ENCODE results near the gene CD81. TPM values are rescaled to one million over a fixed set of nuclear protein-coding genes. Genes with fewer than 3 reads are reported as not detected.
A peak's percentile ranks its signal among the peaks of the same experiment; 100 is the strongest.
"Not testable (repeated sequence)": the region's sequence is repeated elsewhere in the genome, so short reads cannot be mapped to it uniquely, and the experiment has no call there.

The CD81 gene
- total RNA-seq, 1 experiment from 2014 or later: 356 TPM

- not testable (repeated sequence) for H3K27ac ChIP-seq (ENCODE audit: low read length); H3K9ac ChIP-seq (ENCODE audit: low read length); H4K20me1 ChIP-seq (ENCODE audit: insufficient read depth, low read depth, low read length); H3K27me3 ChIP-seq (ENCODE audit: low read length); H3K9me3 ChIP-seq (ENCODE audit: low read length); H3K79me2 ChIP-seq (ENCODE audit: low read length); DNase-seq; H2AFZ ChIP-seq (ENCODE audit: low read length); H3K4me1 ChIP-seq (ENCODE audit: low read length); H3K4me2 ChIP-seq (ENCODE audit: low read depth, low read length, poor library complexity, severe bottlenecking); H3K4me3 ChIP-seq (ENCODE audit: low read length); H3K36me3 ChIP-seq (ENCODE audit: insufficient read depth, low read length); H3K9me2 ChIP-seq (replicated peaks; ENCODE audit: insufficient read depth, low read length)
These were observed 41.8 kb upstream of the CD81 start for GRCh38 chr11:2335286-2335685.

DNA sequence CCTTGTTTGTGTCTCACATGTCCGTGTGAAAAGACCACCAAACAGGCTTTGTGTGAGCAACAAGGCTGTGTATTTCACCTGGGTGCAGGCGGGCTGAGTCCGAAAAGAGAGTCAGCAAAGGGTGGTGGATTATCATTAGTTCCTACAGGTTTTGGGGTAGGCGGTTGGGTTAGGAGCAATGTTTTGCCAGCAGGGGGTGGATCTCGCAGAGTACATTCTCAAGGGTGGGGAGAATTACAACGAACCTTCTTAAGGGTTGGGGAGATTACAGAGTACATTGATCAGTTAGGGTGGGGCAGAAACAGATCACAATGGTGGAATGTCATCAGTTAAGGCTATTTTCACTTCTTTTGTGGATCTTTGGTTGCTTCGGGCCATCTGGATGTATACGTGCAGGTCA lies 38.4 kb upstream of the CD81 start:
- not testable (repeated sequence) for H3K27me3 ChIP-seq (ENCODE audit: low read length); H3K9ac ChIP-seq (ENCODE audit: low read length); H3K36me3 ChIP-seq (ENCODE audit: insufficient read depth, low read length); H3K4me3 ChIP-seq (ENCODE audit: low read length); H3K4me1 ChIP-seq (ENCODE audit: low read length); H3K4me2 ChIP-seq (ENCODE audit: low read depth, low read length, poor library complexity, severe bottlenecking); H3K27ac ChIP-seq (ENCODE audit: low read length); H3K79me2 ChIP-seq (ENCODE audit: low read length); H4K20me1 ChIP-seq (ENCODE audit: insufficient read depth, low read depth, low read length); H2AFZ ChIP-seq (ENCODE audit: low read length); H3K9me3 ChIP-seq (ENCODE audit: low read length); H3K9me2 ChIP-seq (replicated peaks; ENCODE audit: insufficient read depth, low read length)
- DNase-seq: peak; percentile 56

- Histone ChIP-seq H3K4me2 (ENCODE audit: low read depth, low read length, poor library complexity, severe bottlenecking) (no peak overlapping the region), H3K79me2 (ENCODE audit: low read length) (no peaks in the 10 kb centered on the region), H4K20me1 (ENCODE audit: insufficient read depth, low read depth, low read length) (no peaks in the 10 kb centered on the region)
These were observed 34.6 kb upstream of the CD81 start for GRCh38 chr11:2342557-2342956.

GRCh38 chr11:2342981-2343380 lies 34.1 kb upstream of the CD81 start:
- Histone ChIP-seq H3K9ac (ENCODE audit: low read length) (no peak overlapping the region), H3K4me2 (ENCODE audit: low read depth, low read length, poor library complexity, severe bottlenecking) (no peak overlapping the region), H3K4me3 (ENCODE audit: low read length) (no peak overlapping the region), H3K4me1 (ENCODE audit: low read length) (no peaks in the 10 kb centered on the region), H3K9me3 (ENCODE audit: low read length) (no peaks in the 10 kb centered on the region), H2AFZ (ENCODE audit: low read length) (no peak overlapping the region), H4K20me1 (ENCODE audit: insufficient read depth, low read depth, low read length) (no peaks in the 10 kb centered on the region), H3K27ac (ENCODE audit: low read length) (no peak overlapping the region), H3K27me3 (ENCODE audit: low read length) (no peaks in the 10 kb centered on the region), H3K36me3 (ENCODE audit: insufficient read depth, low read length) (no peaks in the 10 kb centered on the region), H3K9me2 (replicated peaks; ENCODE audit: insufficient read depth, low read length) (no peaks in the 10 kb centered on the region), H3K79me2 (ENCODE audit: low read length) (no peaks in the 10 kb centered on the region)
- no peak for DNase-seq

More at GRCh38 chr11:2342557-2342956, 34.6 kb upstream of the CD81 start:
- H3K36me3 ChIP-seq (ENCODE audit: insufficient read depth, low read length): no peaks in the 10 kb centered on the region
- no peaks in the 10 kb centered on the region for H3K9me3 ChIP-seq (ENCODE audit: low read length)
- H3K9ac ChIP-seq (ENCODE audit: low read length): no peak overlapping the region
- H3K27ac ChIP-seq (ENCODE audit: low read length): no peak overlapping the region
- H3K9me2 ChIP-seq (replicated peaks; ENCODE audit: insufficient read depth, low read length): no peaks in the 10 kb centered on the region
- no peak overlapping the region for H3K4me3 ChIP-seq (ENCODE audit: low read length)
- H3K4me1 ChIP-seq (ENCODE audit: low read length): no peaks in the 10 kb centered on the region
- H3K27me3 ChIP-seq (ENCODE audit: low read length): no peaks in the 10 kb centered on the region
- H2AFZ ChIP-seq (ENCODE audit: low read length): no peak overlapping the region
- DNase-seq: no peak

DNA sequence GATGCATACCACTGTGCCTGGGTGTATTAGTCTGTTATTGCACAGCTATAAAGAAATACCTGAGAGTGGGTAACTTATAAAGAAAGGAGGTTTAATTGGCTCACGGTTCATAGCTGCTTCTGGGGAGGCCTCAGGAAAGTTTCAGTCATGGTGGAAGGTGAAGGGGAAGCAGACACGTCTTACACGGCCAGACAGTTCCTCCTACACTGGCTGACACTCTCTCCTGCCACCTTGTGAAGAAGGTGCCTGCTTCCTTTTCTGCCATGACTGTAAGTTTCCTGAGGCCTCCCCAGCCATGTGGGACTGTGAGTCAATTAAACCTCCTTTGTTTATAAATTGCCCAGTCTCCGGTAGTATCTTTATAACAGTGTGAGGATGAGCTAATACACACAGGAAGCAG lies 33.6 kb upstream of the CD81 start:
- H3K9me3 ChIP-seq (ENCODE audit: low read length): no peaks in the 10 kb centered on the region

GRCh38 chr11:2345050-2345449 lies 32.1 kb upstream of the CD81 start:
- DNase-seq: no peak
- no peaks in the 10 kb centered on the region for H3K79me2 ChIP-seq (ENCODE audit: low read length)
- no peaks in the 10 kb centered on the region for H3K4me1 ChIP-seq (ENCODE audit: low read length)
- H2AFZ ChIP-seq (ENCODE audit: low read length): no peak overlapping the region
- no peaks in the 10 kb centered on the region for H4K20me1 ChIP-seq (ENCODE audit: insufficient read depth, low read depth, low read length)
- no peak overlapping the region for H3K9ac ChIP-seq (ENCODE audit: low read length)
- no peaks in the 10 kb centered on the region for H3K36me3 ChIP-seq (ENCODE audit: insufficient read depth, low read length)
- no peak overlapping the region for H3K4me2 ChIP-seq (ENCODE audit: low read depth, low read length, poor library complexity, severe bottlenecking)
- no peak overlapping the region for H3K27ac ChIP-seq (ENCODE audit: low read length)
- H3K4me3 ChIP-seq (ENCODE audit: low read length): no peak overlapping the region
- H3K9me3 ChIP-seq (ENCODE audit: low read length): no peaks in the 10 kb centered on the region
- no peaks in the 10 kb centered on the region for H3K9me2 ChIP-seq (replicated peaks; ENCODE audit: insufficient read depth, low read length)
- H3K27me3 ChIP-seq (ENCODE audit: low read length): no peaks in the 10 kb centered on the region

More for the DNA sequence above, 33.6 kb upstream of the CD81 start:
- H3K36me3 ChIP-seq (ENCODE audit: insufficient read depth, low read length): no peaks in the 10 kb centered on the region
- H3K9me2 ChIP-seq (replicated peaks; ENCODE audit: insufficient read depth, low read length): no peaks in the 10 kb centered on the region
- H3K9ac ChIP-seq (ENCODE audit: low read length): no peak overlapping the region
- no peaks in the 10 kb centered on the region for H3K27me3 ChIP-seq (ENCODE audit: low read length)
- no peaks in the 10 kb centered on the region for H4K20me1 ChIP-seq (ENCODE audit: insufficient read depth, low read depth, low read length)
- no peak overlapping the region for H3K4me2 ChIP-seq (ENCODE audit: low read depth, low read length, poor library complexity, severe bottlenecking)
- H3K4me3 ChIP-seq (ENCODE audit: low read length): no peak overlapping the region
- no peaks in the 10 kb centered on the region for H3K79me2 ChIP-seq (ENCODE audit: low read length)
- no peak for DNase-seq
- no peak overlapping the region for H2AFZ ChIP-seq (ENCODE audit: low read length)
- H3K27ac ChIP-seq (ENCODE audit: low read length): no peak overlapping the region
- H3K4me1 ChIP-seq (ENCODE audit: low read length): no peaks in the 10 kb centered on the region

DNA sequence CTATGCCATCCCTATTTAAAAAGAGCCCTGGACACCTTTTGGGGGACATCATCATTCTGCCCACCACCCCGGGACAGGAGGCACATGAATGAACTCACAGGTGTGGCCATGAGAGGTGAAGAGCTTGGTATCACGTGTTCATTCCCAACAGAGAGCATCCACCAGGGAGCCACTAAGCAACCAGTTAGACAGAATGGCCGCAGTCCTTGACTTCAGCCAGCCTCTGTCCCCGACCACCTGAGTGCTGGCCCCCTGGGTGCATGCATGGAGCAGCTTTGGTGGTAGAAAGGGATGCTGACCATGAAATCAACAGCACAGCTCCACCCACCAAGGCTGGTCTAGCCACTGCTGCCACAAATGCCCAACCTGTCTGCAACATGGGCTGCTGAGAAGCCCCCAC lies 31.1 kb upstream of the CD81 start:
- H3K36me3 ChIP-seq (ENCODE audit: insufficient read depth, low read length): no peaks in the 10 kb centered on the region
- H3K9me2 ChIP-seq (replicated peaks; ENCODE audit: insufficient read depth, low read length): no peaks in the 10 kb centered on the region
- no peak overlapping the region for H3K9ac ChIP-seq (ENCODE audit: low read length)
- no peak overlapping the region for H3K4me2 ChIP-seq (ENCODE audit: low read depth, low read length, poor library complexity, severe bottlenecking)
- H3K79me2 ChIP-seq (ENCODE audit: low read length): no peaks in the 10 kb centered on the region
- H3K9me3 ChIP-seq (ENCODE audit: low read length): no peaks in the 10 kb centered on the region
- H3K4me3 ChIP-seq (ENCODE audit: low read length): no peak overlapping the region
- H4K20me1 ChIP-seq (ENCODE audit: insufficient read depth, low read depth, low read length): no peaks in the 10 kb centered on the region
- no peak for DNase-seq
- H3K27me3 ChIP-seq (ENCODE audit: low read length): no peaks in the 10 kb centered on the region
- no peaks in the 10 kb centered on the region for H3K4me1 ChIP-seq (ENCODE audit: low read length)
- no peak overlapping the region for H2AFZ ChIP-seq (ENCODE audit: low read length)
- H3K27ac ChIP-seq (ENCODE audit: low read length): no peak overlapping the region

GRCh38 chr11:2346586-2347307 lies 30.4 kb upstream of the CD81 start:
- H3K9me3 ChIP-seq (ENCODE audit: low read length): no peaks in the 10 kb centered on the region
- no peak for DNase-seq
- no peaks in the 10 kb centered on the region for H3K9me2 ChIP-seq (replicated peaks; ENCODE audit: insufficient read depth, low read length)
- H3K27ac ChIP-seq (ENCODE audit: low read length): no peak overlapping the region
- no peak overlapping the region for H2AFZ ChIP-seq (ENCODE audit: low read length)
- H3K4me1 ChIP-seq (ENCODE audit: low read length): no peaks in the 10 kb centered on the region
- H3K4me2 ChIP-seq (ENCODE audit: low read depth, low read length, poor library complexity, severe bottlenecking): no peak overlapping the region
- H3K36me3 ChIP-seq (ENCODE audit: insufficient read depth, low read length): no peaks in the 10 kb centered on the region
- H3K27me3 ChIP-seq (ENCODE audit: low read length): no peaks in the 10 kb centered on the region
- H3K4me3 ChIP-seq (ENCODE audit: low read length): no peak overlapping the region
- H4K20me1 ChIP-seq (ENCODE audit: insufficient read depth, low read depth, low read length): no peaks in the 10 kb centered on the region
- H3K79me2 ChIP-seq (ENCODE audit: low read length): no peaks in the 10 kb centered on the region
- H3K9ac ChIP-seq (ENCODE audit: low read length): no peak overlapping the region
